ENCODE data around the gene ITGA3. TPM values are rescaled to one million over a fixed set of nuclear protein-coding genes. Genes with fewer than 3 reads are reported as not detected.
"Not testable (repeated sequence)": the region's sequence is repeated elsewhere in the genome, so short reads cannot be mapped to it uniquely, and the experiment has no call there.

ITGA3 gene
- polyA plus RNA-seq, 6 donors from 2014 or later: 0.29 to 1.4 (median 0.62) TPM; not detected in 1

- Mint-ChIP-seq H3K27ac (no peak overlapping the region), H3K4me1 (peaks cover 13 to 25% (median 22%) of the 10 kb centered on the region in 3 donors), H3K27me3 (peaks cover 20 to 88% (median 62%) of the 10 kb centered on the region in 3 donors), H3K36me3 (no peaks in the 10 kb centered on the region), H3K4me3 (no peak overlapping the region), H3K9me3 (no peaks in the 10 kb centered on the region)
- DNase-seq: no peak
- ATAC-seq (ENCODE audit: low read depth in 2 of 2): no peak
These were observed 3.9 kb downstream of the ITGA3 start for GRCh38 chr17:50059759-50060273.

GRCh38 chr17:50060951-50061712 lies 5.2 kb downstream of the ITGA3 start:
- H3K27me3 Mint-ChIP-seq: peaks cover 20 to 89% (median 63%) of the 10 kb centered on the region in 3 donors
- DNase-seq (no peak), ATAC-seq (ENCODE audit: low read depth in 2 of 2) (no peak)
- no peaks in the 10 kb centered on the region for H3K36me3 Mint-ChIP-seq
- peaks cover 11 to 17% (median 15%) of the 10 kb centered on the region in 3 donors for H3K4me1 Mint-ChIP-seq
- no peak overlapping the region for H3K4me3 Mint-ChIP-seq
- H3K9me3 Mint-ChIP-seq: no peaks in the 10 kb centered on the region
- peak overlapping the region in 1 of 6 donors; percentile 52 for H3K27ac Mint-ChIP-seq

GRCh38 chr17:50061713-50062045 lies 5.8 kb downstream of the ITGA3 start:
- not testable (repeated sequence) for ATAC-seq (ENCODE audit: low read depth in 2 of 2)

GRCh38 chr17:50062293-50063243 lies 6.7 kb downstream of the ITGA3 start:
- Mint-ChIP-seq H3K4me3 (no peak overlapping the region), H3K4me1 (peaks cover 3 to 7% (median 4%) of the 10 kb centered on the region in 3 donors), H3K36me3 (no peaks in the 10 kb centered on the region), H3K27me3 (peaks cover 20 to 77% (median 60%) of the 10 kb centered on the region in 3 donors), H3K9me3 (no peaks in the 10 kb centered on the region), H3K27ac (no peak overlapping the region)
- DNase-seq (no peak), ATAC-seq (ENCODE audit: low read depth in 2 of 2) (no peak)

More at GRCh38 chr17:50061713-50062045, 5.8 kb downstream of the ITGA3 start:
- Mint-ChIP-seq H3K27me3 (peaks cover 20 to 86% (median 63%) of the 10 kb centered on the region in 3 donors), H3K4me1 (peaks cover 7 to 12% (median 12%) of the 10 kb centered on the region in 3 donors)
- not testable (repeated sequence) for DNase-seq, H3K4me3 Mint-ChIP-seq, H3K9me3 Mint-ChIP-seq, H3K36me3 Mint-ChIP-seq, H3K27ac Mint-ChIP-seq

DNA sequence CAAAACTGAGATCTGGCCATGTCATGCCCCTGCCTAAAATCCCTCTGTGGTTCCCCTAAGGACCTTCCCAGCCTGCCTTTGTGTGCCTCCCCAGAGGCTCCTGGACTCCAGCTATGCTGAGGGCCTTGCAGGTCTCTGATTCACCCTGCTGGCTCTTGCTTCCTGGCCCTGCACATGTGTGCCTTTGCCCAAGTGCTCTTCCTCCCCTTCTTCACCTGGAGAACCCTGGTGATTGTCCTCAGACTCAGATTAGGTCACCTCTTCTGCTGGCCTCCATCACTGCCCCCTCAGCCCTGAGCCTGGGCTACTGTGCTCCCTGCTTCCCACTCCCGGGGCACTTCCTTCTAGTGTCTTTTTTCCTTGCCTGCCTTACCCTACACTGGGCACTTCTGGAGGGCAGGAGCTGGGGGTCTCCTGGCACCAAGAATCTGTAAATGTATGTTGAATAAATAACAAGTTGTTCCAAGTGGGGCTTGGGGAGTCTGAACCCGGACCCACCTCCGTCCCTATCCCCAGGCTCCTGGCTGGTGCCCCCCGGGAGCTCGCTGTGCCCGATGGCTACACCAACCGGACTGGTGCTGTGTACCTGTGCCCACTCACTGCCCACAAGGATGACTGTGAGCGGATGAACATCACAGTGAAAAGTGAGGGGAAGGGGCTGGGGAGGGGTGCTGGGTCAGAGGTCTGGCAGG lies 7.8 kb downstream of the ITGA3 start:
- Mint-ChIP-seq H3K27me3 (peaks cover 9 to 76% (median 49%) of the 10 kb centered on the region in 3 donors), H3K9me3 (no peaks in the 10 kb centered on the region)

DNA sequence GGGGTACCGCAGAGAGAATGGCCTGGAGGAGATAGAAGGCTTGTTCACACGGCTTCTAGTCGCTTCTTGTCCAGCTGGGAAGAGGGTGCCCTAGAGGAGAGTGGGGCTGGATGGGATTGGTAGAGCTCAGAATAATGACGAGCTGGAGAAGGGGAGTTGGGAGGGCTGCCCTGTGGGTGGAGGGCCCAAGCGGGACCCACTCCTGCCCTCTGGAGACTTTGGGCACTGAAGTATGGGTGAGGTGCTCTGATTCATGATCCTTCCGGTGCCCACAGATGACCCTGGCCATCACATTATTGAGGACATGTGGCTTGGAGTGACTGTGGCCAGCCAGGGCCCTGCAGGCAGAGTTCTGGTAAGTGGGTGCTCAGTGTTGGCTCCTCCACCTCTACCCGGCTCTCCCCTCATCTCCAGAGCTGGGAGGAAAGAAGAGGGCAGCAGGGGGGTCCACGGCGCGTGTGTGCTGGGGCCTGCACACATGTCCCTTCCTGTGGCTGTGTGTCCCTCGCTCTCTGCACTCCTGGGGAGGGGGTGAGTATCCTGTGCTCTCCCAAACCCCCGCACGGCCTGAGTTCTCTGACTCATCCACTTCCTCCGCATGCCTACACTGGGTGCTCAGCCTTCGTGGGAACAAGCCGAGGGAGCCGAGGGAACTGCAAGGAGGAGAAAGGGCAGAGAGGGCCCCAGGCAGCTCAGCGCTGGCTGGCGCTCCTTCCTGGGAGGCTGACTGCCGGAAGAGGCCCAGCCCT lies 8.5 kb downstream of the ITGA3 start:
- ATAC-seq (ENCODE audit: low read depth in 2 of 2) (no peak), DNase-seq (no peak)
- Mint-ChIP-seq H3K4me1 (peaks cover 0 to 4% (median 0%) of the 10 kb centered on the region in 3 donors), H3K27ac (peak overlapping the region in 1 of 6 donors; percentile 22), H3K9me3 (no peaks in the 10 kb centered on the region), H3K36me3 (no peaks in the 10 kb centered on the region), H3K4me3 (no peak overlapping the region), H3K27me3 (peaks cover 7 to 74% (median 43%) of the 10 kb centered on the region in 3 donors)

More for the DNA sequence above, 7.8 kb downstream of the ITGA3 start:
- Mint-ChIP-seq H3K27ac (peak overlapping the region in 1 of 6 donors; percentile 22), H3K36me3 (no peaks in the 10 kb centered on the region), H3K4me3 (no peak overlapping the region), H3K4me1 (peaks cover 0 to 4% (median 0%) of the 10 kb centered on the region in 3 donors)
- no peak for DNase-seq
- no peak for ATAC-seq (ENCODE audit: low read depth in 2 of 2)

DNA sequence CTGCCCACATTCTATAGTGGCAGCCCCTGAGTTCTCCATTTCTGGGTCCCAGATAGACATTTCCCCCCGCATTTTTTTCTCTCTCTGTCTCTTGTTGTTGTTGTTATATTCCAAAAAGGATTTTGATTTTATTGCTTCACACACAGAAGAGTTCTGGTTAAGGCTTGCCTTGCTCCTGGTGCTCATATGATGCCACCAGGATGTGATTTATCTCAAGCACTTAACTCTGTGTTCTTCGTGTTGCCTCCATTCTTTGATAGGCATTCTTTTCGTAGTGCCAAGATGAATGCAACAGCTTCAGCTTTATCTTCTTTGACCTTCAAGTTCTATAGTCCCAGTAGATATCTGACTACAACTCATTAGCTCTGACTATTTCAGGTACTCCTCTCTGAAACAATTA lies 9.1 kb downstream of the ITGA3 start:
- no peak overlapping the region for H3K4me3 Mint-ChIP-seq
- no peaks in the 10 kb centered on the region for H3K36me3 Mint-ChIP-seq
- ATAC-seq (ENCODE audit: low read depth in 2 of 2) (no peak), DNase-seq (no peak)
- H3K4me1 Mint-ChIP-seq: peaks cover 0 to 4% (median 0%) of the 10 kb centered on the region in 3 donors
- H3K27me3 Mint-ChIP-seq: peaks cover 5 to 74% (median 37%) of the 10 kb centered on the region in 3 donors
- no peaks in the 10 kb centered on the region for H3K9me3 Mint-ChIP-seq
- H3K27ac Mint-ChIP-seq: no peak overlapping the region

DNA sequence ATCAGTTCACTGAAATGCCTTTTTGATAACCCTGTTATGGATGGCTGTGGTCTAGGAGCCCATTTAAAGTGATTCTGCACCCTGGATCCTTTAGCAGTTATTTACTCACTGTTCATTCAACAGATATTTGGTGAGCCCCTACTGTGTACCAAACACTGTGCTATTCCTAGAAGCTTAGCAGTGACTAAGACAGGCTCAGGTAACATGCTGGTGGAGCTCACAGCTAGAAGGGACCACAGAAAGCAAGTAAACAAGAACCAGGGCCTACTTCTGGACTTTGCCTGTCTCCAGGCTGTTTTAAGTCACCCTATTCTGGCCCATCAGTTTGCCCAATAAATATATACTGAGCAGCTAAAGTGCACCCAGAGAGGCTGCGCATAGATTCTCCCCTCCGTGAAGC lies 11.1 kb downstream of the ITGA3 start:
- ATAC-seq (ENCODE audit: low read depth in 2 of 2): no peak
- Mint-ChIP-seq H3K4me3 (no peak overlapping the region), H3K4me1 (peaks cover 0 to 4% (median 0%) of the 10 kb centered on the region in 3 donors), H3K27me3 (peaks cover 5 to 68% (median 24%) of the 10 kb centered on the region in 3 donors), H3K27ac (no peak overlapping the region), H3K36me3 (peaks cover 0 to 12% of the 10 kb centered on the region in 2 donors), H3K9me3 (peaks cover 0 to 8% (median 6%) of the 10 kb centered on the region in 7 donors)
- no peak for DNase-seq

DNA sequence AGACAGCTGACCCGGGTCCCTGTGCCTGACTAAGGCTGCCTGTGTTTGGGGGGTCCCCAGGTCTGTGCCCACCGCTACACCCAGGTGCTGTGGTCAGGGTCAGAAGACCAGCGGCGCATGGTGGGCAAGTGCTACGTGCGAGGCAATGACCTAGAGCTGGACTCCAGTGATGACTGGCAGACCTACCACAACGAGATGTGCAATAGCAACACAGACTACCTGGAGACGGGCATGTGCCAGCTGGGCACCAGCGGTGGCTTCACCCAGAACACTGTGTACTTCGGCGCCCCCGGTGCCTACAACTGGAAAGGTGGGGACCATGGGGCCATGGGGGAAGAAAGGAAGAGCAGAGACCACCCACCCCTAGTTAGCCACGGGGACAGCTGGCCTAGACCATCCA lies 12.1 kb downstream of the ITGA3 start:
- ATAC-seq (ENCODE audit: low read depth in 2 of 2) (no peak), DNase-seq (no peak)
- Mint-ChIP-seq H3K9me3 (peaks cover 0 to 8% (median 6%) of the 10 kb centered on the region in 7 donors), H3K27ac (peak overlapping the region in 1 of 6 donors; percentile 30), H3K4me1 (peaks cover 0 to 4% (median 0%) of the 10 kb centered on the region in 3 donors), H3K4me3 (no peak overlapping the region), H3K36me3 (peaks cover 5 to 12% of the 10 kb centered on the region in 2 donors), H3K27me3 (peaks cover 5 to 63% (median 24%) of the 10 kb centered on the region in 3 donors)

DNA sequence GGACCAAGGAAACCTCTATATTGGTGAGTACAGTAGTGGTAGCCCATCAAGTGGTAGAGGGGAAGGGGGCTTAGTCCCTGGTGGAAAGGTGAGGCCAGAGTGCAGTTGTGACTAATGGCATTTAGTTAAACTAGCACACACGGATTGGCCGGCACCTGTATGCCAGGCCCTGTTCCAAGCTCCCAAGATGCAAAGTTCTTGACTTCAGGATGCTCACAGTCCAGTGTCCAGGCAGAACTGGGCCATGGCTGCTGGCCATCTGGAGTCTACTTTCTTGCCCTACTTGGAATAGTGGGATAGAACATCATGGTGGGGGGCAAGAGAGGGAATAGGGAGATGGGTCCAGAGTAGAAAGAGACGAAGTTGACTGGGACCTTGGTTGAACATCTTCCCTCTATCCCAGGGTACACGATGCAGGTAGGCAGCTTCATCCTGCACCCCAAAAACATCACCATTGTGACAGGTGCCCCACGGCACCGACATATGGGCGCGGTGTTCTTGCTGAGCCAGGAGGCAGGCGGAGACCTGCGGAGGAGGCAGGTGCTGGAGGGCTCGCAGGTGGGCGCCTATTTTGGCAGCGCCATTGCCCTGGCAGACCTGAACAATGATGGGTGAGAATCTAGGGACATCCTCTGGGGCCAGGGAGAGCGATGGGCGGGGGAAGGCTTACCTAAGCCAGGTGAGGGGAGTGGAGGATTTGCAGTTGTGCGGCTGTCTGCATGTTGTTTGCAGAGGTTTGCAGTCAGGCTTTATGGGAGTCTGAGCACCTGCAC lies 15.2 kb downstream of the ITGA3 start:
- Mint-ChIP-seq H3K4me3 (no peak overlapping the region), H3K36me3 (peaks cover 5 to 12% of the 10 kb centered on the region in 2 donors), H3K9me3 (peaks cover 0 to 8% (median 6%) of the 10 kb centered on the region in 7 donors), H3K4me1 (no peaks in the 10 kb centered on the region), H3K27me3 (peaks cover 6 to 42% (median 9%) of the 10 kb centered on the region in 3 donors), H3K27ac (peak overlapping the region in 1 of 6 donors; percentile 19)
- DNase-seq (no peak), ATAC-seq (ENCODE audit: low read depth in 2 of 2) (no peak)

GRCh38 chr17:50071692-50072091 lies 15.8 kb downstream of the ITGA3 start:
- H3K27me3 Mint-ChIP-seq: peaks cover 6 to 42% (median 9%) of the 10 kb centered on the region in 3 donors
- H3K9me3 Mint-ChIP-seq: peaks cover 0 to 8% (median 6%) of the 10 kb centered on the region in 7 donors
- peaks cover 5 to 12% of the 10 kb centered on the region in 2 donors for H3K36me3 Mint-ChIP-seq
- no peaks in the 10 kb centered on the region for H3K4me1 Mint-ChIP-seq
- ATAC-seq (ENCODE audit: low read depth in 2 of 2) (no peak), DNase-seq (no peak)
- no peak overlapping the region for H3K4me3 Mint-ChIP-seq
- no peak overlapping the region for H3K27ac Mint-ChIP-seq

All from naive B cell (primary cell).